Right lobe of liver (tissue), 4 donors: ENCODE data around the gene ANKRD33B.

ENCODE experiments used
- CTCF ChIP-seq, 4 donors: fragments of 200-600 bp in 3 of 4; fragments of 450-650 bp in 1 of 4; IDR thresholded peaks; one replicate each; pipeline versions ENCODE4 v1.5.1 to v1.8.0; 2016 to 2022; ENCODE audit warnings: antibody characterized with exemption in 4 of 4, mild to moderate bottlenecking in 2 of 4
- POLR2A ChIP-seq: fragments of 450-650 bp; IDR thresholded peaks from one replicate; pipeline ENCODE4 v1.6.1; 2017; ENCODE audit warnings: antibody characterized with exemption, mild to moderate bottlenecking
- donor health status: DM: no; HTN: no; CAD: no.
- donor health status: DM: no; HTN: no; CAD: no.
- donor health status: DM: no; HTN: yes; CAD: no.

- TF ChIP-seq CTCF (IDR thresholded peaks at IDR 0.05) = no peak
- no peak for TF ChIP-seq POLR2A
These were observed 86.0 kb downstream of the ANKRD33B start for GRCh38 chr5:10649666-10650380.
